ENCODE measurements around the gene PACSIN1.

Gene PACSIN1

GRCh38 chr6:34538581-34538980 lies 72.7 kb downstream of the PACSIN1 start:
- Histone ChIP-seq H4K20me1 (peaks cover 0 to 7% (median 0%) of the 10 kb centered on the region in 11 experiments; a peak in 2 of 22 replicates), H3K4me1 (peaks cover 0 to 5% (median 4%) of the 10 kb centered on the region in 10 experiments; a peak in 10 of 20 replicates), H3K4me3 (no peak overlapping the region), H3K4me2 (no peak overlapping the region), H3K9ac (no peak overlapping the region), H3K27ac (no peak overlapping the region), H3K36me3 (no peaks in the 10 kb centered on the region), H3K27me3 (no peaks in the 10 kb centered on the region), H3K9me3 (replicated peaks in 1 of 11) (no peaks in the 10 kb centered on the region)
- no peak for TF ChIP-seq Cebpa-rat (IDR thresholded peaks at IDR 0.05)

GRCh38 chr6:34539181-34539580 lies 73.3 kb downstream of the PACSIN1 start:
- H3K9me3 ChIP-seq (replicated peaks in 1 of 11), result no peaks in the 10 kb centered on the region
- H3K4me2 ChIP-seq, result no peak overlapping the region
- no peak overlapping the region for H3K27ac ChIP-seq
- H3K9ac ChIP-seq, result no peak overlapping the region
- no peaks in the 10 kb centered on the region for H3K36me3 ChIP-seq
- no peaks in the 10 kb centered on the region for H3K27me3 ChIP-seq
- peaks cover 0 to 11% (median 6%) of the 10 kb centered on the region in 10 experiments; a peak in 10 of 20 replicates for H3K4me1 ChIP-seq
- TF ChIP-seq Cebpa-rat (IDR thresholded peaks at IDR 0.05), result no peak
- H4K20me1 ChIP-seq, result peaks cover 0 to 7% (median 0%) of the 10 kb centered on the region in 11 experiments; a peak in 2 of 22 replicates
- H3K4me3 ChIP-seq, result no peak overlapping the region

- H3K9ac ChIP-seq, result no peak overlapping the region
- no peaks in the 10 kb centered on the region for H3K27me3 ChIP-seq
- H3K4me3 ChIP-seq, result no peak overlapping the region
- no peak overlapping the region for H3K27ac ChIP-seq
- H4K20me1 ChIP-seq, result peaks cover 0 to 7% (median 0%) of the 10 kb centered on the region in 11 experiments; a peak in 2 of 22 replicates
- no peaks in the 10 kb centered on the region for H3K9me3 ChIP-seq (replicated peaks in 1 of 11)
- H3K4me1 ChIP-seq, result peaks cover 0 to 19% (median 6%) of the 10 kb centered on the region in 10 experiments; a peak in 10 of 20 replicates
- H3K4me2 ChIP-seq, result no peak overlapping the region
- TF ChIP-seq Cebpa-rat (IDR thresholded peaks at IDR 0.05), result no peak
- no peaks in the 10 kb centered on the region for H3K36me3 ChIP-seq
Observed at GRCh38 chr6:34540222-34540621, 74.3 kb downstream of the PACSIN1 start.

- Histone ChIP-seq H3K9me3 (replicated peaks in 1 of 11) (no peaks in the 10 kb centered on the region), H3K4me3 (no peak overlapping the region), H3K9ac (no peak overlapping the region), H3K4me1 (peaks cover 0 to 19% (median 6%) of the 10 kb centered on the region in 10 experiments; a peak in 10 of 20 replicates), H3K27ac (no peak overlapping the region), H3K4me2 (no peak overlapping the region), H3K36me3 (no peaks in the 10 kb centered on the region), H4K20me1 (peaks cover 0 to 7% (median 0%) of the 10 kb centered on the region in 11 experiments; a peak in 2 of 22 replicates), H3K27me3 (no peaks in the 10 kb centered on the region)
- TF ChIP-seq Cebpa-rat (IDR thresholded peaks at IDR 0.05), result no peak
Observed at GRCh38 chr6:34540841-34541240, 75.0 kb downstream of the PACSIN1 start.

- H3K27ac ChIP-seq, result no peak overlapping the region
- H3K9me3 ChIP-seq (replicated peaks in 1 of 11), result no peaks in the 10 kb centered on the region
- H3K36me3 ChIP-seq, result no peaks in the 10 kb centered on the region
- no peaks in the 10 kb centered on the region for H3K27me3 ChIP-seq
- 0 out of 22 replicates have a peak, but pooled peaks cover 0 to 7% (median 0%) of the 10 kb centered on the region in 11 experiments for H4K20me1 ChIP-seq
- no peak overlapping the region for H3K9ac ChIP-seq
- TF ChIP-seq Cebpa-rat (IDR thresholded peaks at IDR 0.05), result no peak
- no peak overlapping the region for H3K4me3 ChIP-seq
- peak overlapping the region in 5 of 11 experiments; percentile 4 to 44 (median 30); a peak in 7 of 22 replicates for H3K4me2 ChIP-seq
- H3K4me1 ChIP-seq, result peaks cover 0 to 19% (median 4%) of the 10 kb centered on the region in 10 experiments; a peak in 9 of 20 replicates
Observed at GRCh38 chr6:34543421-34543820, 77.5 kb downstream of the PACSIN1 start.

GRCh38 chr6:34544052-34544604 lies 78.3 kb downstream of the PACSIN1 start:
- no peaks in the 10 kb centered on the region for H3K27me3 ChIP-seq
- no peak overlapping the region for H3K4me3 ChIP-seq
- H3K36me3 ChIP-seq, result no peaks in the 10 kb centered on the region
- H3K9ac ChIP-seq, result no peak overlapping the region
- H3K4me2 ChIP-seq, result peak overlapping the region in 3 of 11 experiments; percentile 9 to 44 (median 38); a peak in 6 of 22 replicates
- H4K20me1 ChIP-seq, result 0 out of 22 replicates have a peak, but pooled peaks cover 0 to 7% (median 0%) of the 10 kb centered on the region in 11 experiments
- H3K27ac ChIP-seq, result no peak overlapping the region
- no peaks in the 10 kb centered on the region for H3K9me3 ChIP-seq (replicated peaks in 1 of 11)
- no peak for TF ChIP-seq Cebpa-rat (IDR thresholded peaks at IDR 0.05)
- peaks cover 0 to 19% (median 4%) of the 10 kb centered on the region in 10 experiments; a peak in 9 of 20 replicates for H3K4me1 ChIP-seq

GRCh38 chr6:34544776-34545471 lies 79.0 kb downstream of the PACSIN1 start:
- no peak overlapping the region for H3K4me2 ChIP-seq
- H3K27me3 ChIP-seq, result no peaks in the 10 kb centered on the region
- no peak overlapping the region for H3K4me3 ChIP-seq
- no peak for TF ChIP-seq Cebpa-rat (IDR thresholded peaks at IDR 0.05)
- H3K4me1 ChIP-seq, result peaks cover 0 to 19% (median 5%) of the 10 kb centered on the region in 10 experiments; a peak in 10 of 20 replicates
- no peaks in the 10 kb centered on the region for H3K9me3 ChIP-seq (replicated peaks in 1 of 11)
- no peak overlapping the region for H3K9ac ChIP-seq
- H3K27ac ChIP-seq, result no peak overlapping the region
- no peaks in the 10 kb centered on the region for H3K36me3 ChIP-seq
- H4K20me1 ChIP-seq, result 0 out of 22 replicates have a peak, but pooled peaks cover 0 to 7% (median 0%) of the 10 kb centered on the region in 11 experiments

- TF ChIP-seq Cebpa-rat (IDR thresholded peaks at IDR 0.05), result no peak
- H3K9me3 ChIP-seq (replicated peaks in 1 of 11), result no peaks in the 10 kb centered on the region
- H3K9ac ChIP-seq, result no peak overlapping the region
- H3K36me3 ChIP-seq, result no peaks in the 10 kb centered on the region
- H3K27ac ChIP-seq, result no peak overlapping the region
- no peak overlapping the region for H3K4me3 ChIP-seq
- no peaks in the 10 kb centered on the region for H4K20me1 ChIP-seq
- no peak overlapping the region for H3K4me2 ChIP-seq
- peaks cover 15 to 30% (median 18%) of the 10 kb centered on the region in 10 experiments for H3K4me1 ChIP-seq
- no peaks in the 10 kb centered on the region for H3K27me3 ChIP-seq
Observed at GRCh38 chr6:34546551-34547321, 80.9 kb downstream of the PACSIN1 start.

All from BLaER1 treated with 17β-estradiol and CSF1 and Interleukin-3, amounts not matched to agents 10 nM and 100 nM (cell line).